Lung (tissue), 12 donors: ENCODE data around the gene ASTN2. TPM values are rescaled to one million over a fixed set of nuclear protein-coding genes. Genes with fewer than 3 reads are reported as not detected.

Experiments used
- ATAC-seq: fragments of 200-7000 bp; cut with Tn5 transposase; one replicate; pipeline ENCODE4 v1.9.1; 2020; ENCODE audit warnings: moderate number of reproducible peaks; ENCODE audit not compliant: insufficient read depth, low FRiP score
- DNase-seq, 3 donors: peaks; one replicate each; pipeline ENCODE4 v3.0.0-alpha.2; 2013 to 2017
- H3K27ac ChIP-seq, 2 donors: one replicate each; pipeline ENCODE4 v1.5.1; 2013; ENCODE audit warnings: mild to moderate bottlenecking in 2 of 2, moderate library complexity in 2 of 2, control low read depth in 1 of 2, inconsistent platforms in 1 of 2, low read depth in 1 of 2, low read length in 1 of 2
- H3K27me3 ChIP-seq, 3 donors: one replicate each; pipeline ENCODE4 v1.5.1; 2013; ENCODE audit warnings: low read length in 2 of 3; ENCODE audit not compliant: control insufficient read depth in 3 of 3, insufficient read depth in 3 of 3
- H3K36me3 ChIP-seq, 4 donors: one replicate each; pipeline ENCODE4 v1.5.1; 2013; ENCODE audit warnings: low read length in 4 of 4, mild to moderate bottlenecking in 1 of 4, moderate library complexity in 1 of 4; ENCODE audit not compliant: control insufficient read depth in 4 of 4, insufficient read depth in 4 of 4
- H3K4me1 ChIP-seq, 5 donors: one replicate each; pipeline ENCODE4 v1.5.1; 2013; ENCODE audit warnings: low read length in 5 of 5, mild to moderate bottlenecking in 2 of 5, moderate library complexity in 1 of 5; ENCODE audit not compliant: control insufficient read depth in 5 of 5, insufficient read depth in 5 of 5
- H3K4me3 ChIP-seq: one replicate; pipeline ENCODE4 v1.5.1; 2013; ENCODE audit warnings: mild to moderate bottlenecking, control low read depth, moderate library complexity
- H3K9ac ChIP-seq, 2 donors: one replicate each; pipeline ENCODE4 v1.5.1; 2013; ENCODE audit warnings: low read length in 2 of 2, control low read depth in 1 of 2; ENCODE audit not compliant: insufficient read depth in 1 of 2
- H3K9me3 ChIP-seq, 4 donors: one replicate each; pipeline ENCODE4 v1.5.1; 2013; ENCODE audit warnings: low read length in 3 of 4, mild to moderate bottlenecking in 1 of 4, moderate library complexity in 1 of 4; ENCODE audit not compliant: control insufficient read depth in 4 of 4, insufficient read depth in 3 of 4
- CTCF ChIP-seq: IDR thresholded peaks from 2 replicates; pipeline ENCODE4 v1.5.1; 2012; ENCODE audit warnings: mild to moderate bottlenecking; ENCODE audit errors: control extremely low read depth, extremely low read depth
- WGBS, 2 donors: extraction: QIAGEN DNeasy Blood & Tissue Kit; methylation state at CpG; one replicate each; pipeline ENCODE4 v1.1.7; 2013; 5-methylcytosine and 5-hydroxymethylcytosine counted together
- polyA plus RNA-seq, 2 donors: library from polyadenylated mRNA; stranded (reverse); fragments of 200-250 nt; gene quantifications; one replicate each; pipeline ENCODE4 v1.2.1, GENCODE V29; 2013
- total RNA-seq, 2 donors: library from RNA; depleted of rRNA in 1 of 2; stranded (reverse); fragments of >200 nt in 1 of 2; gene quantifications; one replicate each; pipeline ENCODE4 v1.2.1, GENCODE V29; 2014 to 2021
- donor health status: control.
- donor health status: control.
- donor health status: Bipolar disorder and iron deficiency.
- donor health status: healthy.
- donor health status: DM: yes; HTN: yes; CAD: no.

Gene ASTN2
- total and polyA plus RNA-seq, 4 donors, result 1.4 to 7.0 (median 3.3) TPM

GRCh38 chr9:116515541-116515940 is 899.3 kb downstream of the ASTN2 start:
- Histone ChIP-seq H3K36me3 (no peaks in the 10 kb centered on the region), H3K9ac (no peak overlapping the region), H3K4me3 (no peak overlapping the region), H3K27ac (no peak overlapping the region), H3K27me3 (no peaks in the 10 kb centered on the region), H3K9me3 (peaks cover 0 to 4% (median 0%) of the 10 kb centered on the region in 4 donors), H3K4me1 (no peaks in the 10 kb centered on the region)
- ATAC-seq (no peak), DNase-seq (no peak)
- TF ChIP-seq CTCF, result no peak

GRCh38 chr9:116506685-116507084 is 908.2 kb downstream of the ASTN2 start:
- Histone ChIP-seq H3K4me3 (no peak overlapping the region), H3K27ac (no peak overlapping the region), H3K27me3 (no peaks in the 10 kb centered on the region), H3K9ac (no peak overlapping the region), H3K36me3 (no peaks in the 10 kb centered on the region), H3K9me3 (peaks cover 0 to 1% (median 0%) of the 10 kb centered on the region in 4 donors), H3K4me1 (no peaks in the 10 kb centered on the region)
- 84 to 91% methylated on average over 4 of the region's 4 CpGs for WGBS, 2 donors
- TF ChIP-seq CTCF, result no peak
- no peak for ATAC-seq
- no peak for DNase-seq

GRCh38 chr9:116504893-116505480 is 909.9 kb downstream of the ASTN2 start:
- H3K9me3 ChIP-seq, result peaks cover 0 to 1% (median 0%) of the 10 kb centered on the region in 4 donors
- H3K27ac ChIP-seq, result no peak overlapping the region
- no peak overlapping the region for H3K4me3 ChIP-seq
- 88 to 95% methylated on average over 5 of the region's 5 CpGs for WGBS, 2 donors
- H3K4me1 ChIP-seq, result no peaks in the 10 kb centered on the region
- ATAC-seq, result no peak
- H3K27me3 ChIP-seq, result no peaks in the 10 kb centered on the region
- H3K36me3 ChIP-seq, result no peaks in the 10 kb centered on the region
- no peak overlapping the region for H3K9ac ChIP-seq
- no peak for DNase-seq
- no peak for TF ChIP-seq CTCF

GRCh38 chr9:116504081-116504480 is 910.8 kb downstream of the ASTN2 start:
- 81 to 90% methylated on average over 3 of the region's 3 CpGs for WGBS, 2 donors
- Histone ChIP-seq H3K9ac (no peak overlapping the region), H3K27me3 (no peaks in the 10 kb centered on the region), H3K27ac (no peak overlapping the region), H3K4me1 (no peaks in the 10 kb centered on the region), H3K4me3 (no peak overlapping the region), H3K36me3 (no peaks in the 10 kb centered on the region), H3K9me3 (peaks cover 0 to 1% (median 0%) of the 10 kb centered on the region in 4 donors)
- no peak for DNase-seq
- TF ChIP-seq CTCF, result no peak
- no peak for ATAC-seq
